Astrocyte of the cerebellum (primary cell): Measurements from ENCODE around the gene SLC35F2.
"Not testable (repeated sequence)": the region's sequence is repeated elsewhere in the genome, so short reads cannot be mapped to it uniquely, and the experiment has no call there.

Source experiments
- DNase-seq: peaks from one replicate; pipeline ENCODE4 v3.0.0-alpha.2; 2011; ENCODE audit warnings: low read depth
- H3K4me3 ChIP-seq: 2 replicates; pipeline ENCODE4 v1.5.1; 2011; ENCODE audit warnings: mild to moderate bottlenecking, low read depth, low read length, moderate library complexity
- in situ Hi-C: cut with HindIII; loops from 2 replicates; pipeline ENCODE4 v1.10.0; 2017; ENCODE audit warnings: low sequenced_read_pairs
- TF ChIP-seq, protein P1 (sequence below): IDR thresholded peaks from 2 replicates; pipeline ENCODE4 v1.5.1; 2012; ENCODE audit warnings: low read length, low read depth, moderate library complexity, mild to moderate bottlenecking; ENCODE audit errors: missing control alignments

The SLC35F2 gene

DNA sequence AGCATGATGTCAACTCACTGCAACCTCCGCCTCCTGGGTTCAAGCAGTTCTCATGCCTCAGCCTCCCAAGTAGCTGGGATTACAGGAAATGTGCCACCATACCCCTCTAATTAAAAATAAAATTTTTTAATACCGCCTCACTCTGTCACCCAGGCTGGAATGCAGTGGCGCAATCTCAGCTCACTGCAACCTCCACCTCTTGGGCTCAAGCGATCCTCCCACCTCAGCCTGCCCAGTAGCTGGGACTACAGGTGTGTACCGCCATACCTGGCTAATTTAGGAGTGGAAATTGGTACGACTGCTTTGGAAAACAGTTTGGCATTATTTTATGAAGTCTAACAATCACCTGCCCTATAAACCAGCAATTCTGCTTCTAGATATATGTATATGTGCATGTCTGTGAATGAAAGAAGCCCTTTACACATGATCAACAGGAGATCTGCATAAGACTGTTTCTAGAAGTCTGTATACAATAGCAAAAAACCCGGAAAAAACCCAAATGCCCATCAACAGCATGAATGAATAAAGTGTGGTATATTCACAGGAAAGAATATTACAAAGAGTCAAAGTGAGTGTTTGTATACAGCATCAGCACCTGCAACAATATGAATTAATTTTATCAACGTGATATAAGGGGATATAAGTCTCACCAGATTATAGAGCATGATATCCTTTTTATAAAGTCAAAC is 16.0 kb downstream of the SLC35F2 start:
- no peak overlapping the region for H3K4me3 ChIP-seq

DNA sequence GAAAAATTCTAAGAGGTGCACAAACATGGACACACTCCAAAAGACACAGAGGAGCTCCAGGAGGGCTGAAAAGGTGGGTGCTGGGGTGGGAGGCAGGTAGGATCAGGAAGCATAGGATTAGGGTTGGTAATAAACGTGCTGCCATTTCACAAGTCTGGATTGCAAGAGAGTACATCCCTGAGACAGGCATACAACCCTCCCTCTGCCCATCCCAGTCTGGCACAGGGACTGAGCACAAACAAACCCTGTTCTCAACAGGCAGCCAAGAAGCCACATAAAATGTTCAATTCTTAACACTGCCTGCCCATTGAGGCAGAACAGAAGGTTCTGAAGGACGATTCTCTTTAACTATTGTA is 18.5 kb downstream of the SLC35F2 start:
- TF ChIP-seq, protein P1, sequence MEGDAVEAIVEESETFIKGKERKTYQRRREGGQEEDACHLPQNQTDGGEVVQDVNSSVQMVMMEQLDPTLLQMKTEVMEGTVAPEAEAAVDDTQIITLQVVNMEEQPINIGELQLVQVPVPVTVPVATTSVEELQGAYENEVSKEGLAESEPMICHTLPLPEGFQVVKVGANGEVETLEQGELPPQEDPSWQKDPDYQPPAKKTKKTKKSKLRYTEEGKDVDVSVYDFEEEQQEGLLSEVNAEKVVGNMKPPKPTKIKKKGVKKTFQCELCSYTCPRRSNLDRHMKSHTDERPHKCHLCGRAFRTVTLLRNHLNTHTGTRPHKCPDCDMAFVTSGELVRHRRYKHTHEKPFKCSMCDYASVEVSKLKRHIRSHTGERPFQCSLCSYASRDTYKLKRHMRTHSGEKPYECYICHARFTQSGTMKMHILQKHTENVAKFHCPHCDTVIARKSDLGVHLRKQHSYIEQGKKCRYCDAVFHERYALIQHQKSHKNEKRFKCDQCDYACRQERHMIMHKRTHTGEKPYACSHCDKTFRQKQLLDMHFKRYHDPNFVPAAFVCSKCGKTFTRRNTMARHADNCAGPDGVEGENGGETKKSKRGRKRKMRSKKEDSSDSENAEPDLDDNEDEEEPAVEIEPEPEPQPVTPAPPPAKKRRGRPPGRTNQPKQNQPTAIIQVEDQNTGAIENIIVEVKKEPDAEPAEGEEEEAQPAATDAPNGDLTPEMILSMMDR = no peak
- in situ Hi-C loops = no loop called here
- DNase-seq = no peak
- H3K4me3 ChIP-seq = no peak overlapping the region

More for the DNA sequence above, 16.0 kb downstream of the SLC35F2 start:
- DNase-seq = no peak
- in situ Hi-C loops = no loop called here
- TF ChIP-seq, protein P1 = no peak

DNA sequence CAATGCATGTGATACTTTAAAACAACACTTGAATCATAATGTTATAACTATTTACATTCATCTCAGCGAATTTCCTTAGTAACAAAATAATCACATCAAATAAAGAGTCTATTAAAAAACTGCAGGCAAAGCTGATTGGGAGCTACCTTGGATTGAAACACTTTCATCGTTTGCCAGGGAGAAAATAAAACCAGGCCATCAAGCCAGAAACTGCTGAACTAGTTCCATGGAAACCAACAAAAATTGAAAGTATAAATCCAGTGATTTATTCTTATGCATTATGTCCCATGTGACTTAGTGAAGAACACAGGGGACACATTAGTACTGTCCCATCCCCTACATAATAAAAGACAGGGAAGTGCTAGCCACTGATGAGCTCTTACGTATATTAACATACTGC is 21.7 kb downstream of the SLC35F2 start:
- TF ChIP-seq, protein P1 = no peak
- no peak for DNase-seq
- no peak overlapping the region for H3K4me3 ChIP-seq
- in situ Hi-C loops = no loop called here

DNA sequence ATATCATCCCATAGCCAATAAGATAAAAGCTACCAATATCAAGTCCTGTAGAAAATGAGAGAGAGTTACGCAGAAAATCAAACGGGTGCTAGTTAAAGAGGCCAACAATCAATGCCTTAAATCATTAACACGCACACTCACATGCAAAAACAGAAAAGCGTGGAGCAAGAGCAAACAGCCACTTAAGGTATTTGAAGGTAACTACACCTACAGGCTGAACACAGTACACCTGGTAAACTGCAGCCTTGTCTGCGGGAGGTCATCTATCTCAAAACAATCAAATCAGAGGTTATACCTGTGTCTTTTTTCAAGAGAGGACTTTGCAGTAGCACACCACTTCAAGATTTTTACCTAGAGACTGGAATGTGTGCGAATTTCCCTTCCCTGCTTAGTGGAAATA is 23.6 kb downstream of the SLC35F2 start:
- no peak overlapping the region for H3K4me3 ChIP-seq
- DNase-seq = no peak
- TF ChIP-seq, protein P1 = no peak
- in situ Hi-C loops = no loop called here

DNA sequence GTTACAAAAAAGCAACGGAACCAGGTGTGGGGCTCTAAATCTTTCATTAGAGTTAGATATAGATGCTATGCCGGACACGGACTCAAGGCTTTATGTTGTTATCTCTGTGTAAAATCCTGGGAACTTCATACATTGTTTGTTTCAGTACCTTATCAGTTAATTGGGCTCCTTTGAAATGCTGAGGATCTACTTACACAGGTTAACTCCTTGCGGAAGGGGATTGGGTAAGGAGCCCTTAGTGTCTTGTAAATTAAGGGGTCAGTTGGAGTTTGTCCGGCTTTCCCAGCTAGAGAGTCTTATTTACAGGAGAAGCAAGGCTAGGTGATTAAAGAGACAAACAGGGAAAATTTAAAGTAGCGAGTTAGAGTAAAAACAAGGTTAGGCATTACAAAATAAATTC is 24.7 kb downstream of the SLC35F2 start:
- DNase-seq, H3K4me3 ChIP-seq, in situ Hi-C loops: not testable (repeated sequence)

DNA sequence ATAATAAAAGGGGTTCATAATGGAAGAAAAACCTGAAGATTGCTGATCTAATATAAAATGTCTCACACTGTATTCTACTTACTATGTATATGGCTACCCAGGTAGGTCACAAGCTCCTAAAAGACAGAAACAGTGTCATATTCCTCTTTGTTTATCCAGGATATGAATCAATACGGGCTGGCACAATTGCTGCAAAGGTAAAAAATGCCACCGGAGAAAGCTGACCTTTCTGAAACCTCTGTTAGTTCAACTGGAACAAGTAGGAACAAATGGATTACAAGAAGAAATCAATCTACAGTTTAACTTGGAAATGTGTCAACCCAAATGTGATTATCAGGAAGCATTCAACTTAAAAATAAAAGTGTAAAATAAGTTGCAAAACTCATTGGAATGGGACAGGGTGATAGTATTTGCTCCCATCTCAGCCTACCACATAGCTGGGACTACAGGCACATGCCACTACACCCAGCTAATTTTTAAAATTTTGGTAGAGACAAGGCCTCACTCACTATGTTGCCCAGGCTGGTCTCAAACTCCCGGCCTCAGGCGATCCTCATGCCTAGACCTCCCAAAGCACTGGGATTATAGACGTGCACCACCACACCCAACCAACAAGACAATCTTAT is 27.6 kb downstream of the SLC35F2 start:
- TF ChIP-seq, protein P1 = no peak
- DNase-seq = no peak
- H3K4me3 ChIP-seq = no peak overlapping the region
- in situ Hi-C loops = no loop called here

DNA sequence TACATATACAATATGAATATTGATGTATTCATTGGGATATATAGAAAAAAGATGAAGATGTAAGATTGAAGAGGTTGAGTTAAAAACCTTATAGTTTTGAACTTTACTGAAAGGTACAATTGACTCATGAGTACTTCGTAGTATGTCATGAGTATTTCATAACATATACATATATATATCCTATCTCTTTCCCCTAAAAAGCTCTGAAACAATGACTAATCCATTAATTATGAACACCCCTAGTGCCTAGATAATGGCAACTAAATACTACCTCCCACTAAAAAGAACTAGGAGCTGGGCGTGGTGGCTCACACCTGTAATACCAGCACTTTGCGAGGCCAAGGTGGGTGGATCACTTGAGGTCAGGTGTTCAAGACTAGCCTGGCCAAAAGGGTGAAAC is 31.5 kb downstream of the SLC35F2 start:
- in situ Hi-C loops = no loop called here
- no peak overlapping the region for H3K4me3 ChIP-seq

More for the DNA sequence above, 31.5 kb downstream of the SLC35F2 start:
- no peak for DNase-seq
- TF ChIP-seq, protein P1 = no peak
